Stimulated activated CD4-positive, alpha-beta T cell treated with anti-CD3 and anti-CD28 coated beads, Interleukin-15, amount 100 ng/mL, for 1 hour (primary cell): ENCODE measurements around the gene STN1.

Experiments
- DNase-seq, 2 donors: peaks; one replicate each; pipeline ENCODE4 v3.0.0-alpha.2; 2020; ENCODE audit warnings: low read depth in 1 of 2, low spot score in 1 of 2

The STN1 gene

GRCh38 chr10:103870516-103870915 lies 47.5 kb downstream of the STN1 start:
- no peak for DNase-seq

DNA sequence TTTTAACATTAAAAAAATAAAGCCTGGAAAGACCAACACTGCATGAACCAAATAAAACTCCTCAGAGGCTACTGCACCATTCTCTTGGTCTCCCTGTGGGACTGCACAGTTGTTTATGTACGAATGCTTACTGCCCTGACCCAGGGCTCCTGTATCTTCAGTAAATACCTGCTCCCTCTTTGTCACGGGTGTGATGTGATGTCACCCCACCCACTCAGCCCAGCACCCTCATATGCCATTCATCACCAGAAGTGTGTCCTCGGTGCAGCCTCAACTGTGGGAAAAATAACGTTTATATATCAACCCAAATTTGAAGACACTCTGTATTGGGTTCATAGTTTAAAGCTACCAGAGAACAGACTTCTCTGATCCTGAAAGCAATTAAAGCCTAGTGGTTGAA lies 48.6 kb downstream of the STN1 start:
- DNase-seq, result no peak

- DNase-seq, result no peak
These were observed 49.8 kb downstream of the STN1 start for GRCh38 chr10:103868200-103868599.

DNA sequence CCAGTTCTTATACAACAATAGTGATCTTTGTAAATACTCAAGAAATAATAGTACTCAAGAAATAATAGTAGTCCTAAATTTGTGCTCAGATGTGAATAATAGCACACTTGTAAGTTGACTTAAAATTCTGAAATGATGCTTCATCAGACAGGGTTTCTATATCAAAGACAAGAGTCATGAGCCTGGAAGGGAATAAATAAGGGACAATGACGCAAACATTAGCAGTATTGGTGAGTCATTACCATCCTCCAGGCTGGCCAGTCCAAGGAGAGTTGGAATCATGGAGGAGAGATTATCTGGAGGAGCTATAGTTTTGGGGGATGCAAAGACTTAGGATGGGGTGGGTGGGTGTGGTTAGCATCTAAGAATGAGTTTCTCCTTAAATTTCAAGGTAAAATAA lies 56.5 kb downstream of the STN1 start:
- DNase-seq, result no peak

GRCh38 chr10:103859161-103860086 lies 58.6 kb downstream of the STN1 start:
- DNase-seq, result no peak

DNA sequence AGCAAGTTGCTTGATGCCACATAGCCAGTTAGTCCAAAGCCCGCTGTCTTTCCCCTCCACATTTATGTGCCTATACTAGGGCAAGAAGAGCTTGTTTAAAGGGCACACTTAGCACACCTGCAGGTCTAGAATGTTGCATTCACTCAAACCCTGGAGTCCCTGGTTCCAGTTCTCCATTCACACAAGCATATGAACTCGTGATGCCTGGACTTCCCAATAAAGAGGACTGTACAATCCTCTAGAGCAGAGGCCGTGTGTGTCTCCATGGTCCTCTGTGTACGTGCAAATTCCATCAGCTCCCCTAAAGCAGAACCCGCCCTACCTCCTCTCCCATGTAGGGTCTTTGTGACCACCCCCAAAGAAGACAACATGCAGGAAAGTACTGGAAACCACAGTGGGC lies 59.6 kb downstream of the STN1 start:
- no peak for DNase-seq

DNA sequence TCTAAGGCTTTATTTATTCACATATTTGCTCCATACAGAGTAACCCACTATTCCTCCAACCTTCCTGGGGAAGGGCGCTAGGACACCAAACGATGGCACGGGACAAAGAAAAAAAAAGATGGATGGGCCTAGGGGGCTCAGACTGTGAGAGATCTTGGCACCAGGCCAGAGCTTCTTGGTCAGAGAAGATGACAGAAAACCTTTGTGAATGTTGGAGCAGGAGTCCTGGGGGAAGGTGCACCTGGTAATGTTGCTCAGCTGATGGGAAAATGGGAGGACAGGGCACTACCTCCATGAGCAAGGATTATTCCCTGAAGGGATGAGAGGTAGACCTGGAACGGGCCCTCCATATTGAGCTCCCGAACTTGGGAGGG lies 61.2 kb downstream of the STN1 start:
- DNase-seq, result no peak

GRCh38 chr10:103855852-103856796 lies 61.9 kb downstream of the STN1 start:
- DNase-seq, result no peak

DNA sequence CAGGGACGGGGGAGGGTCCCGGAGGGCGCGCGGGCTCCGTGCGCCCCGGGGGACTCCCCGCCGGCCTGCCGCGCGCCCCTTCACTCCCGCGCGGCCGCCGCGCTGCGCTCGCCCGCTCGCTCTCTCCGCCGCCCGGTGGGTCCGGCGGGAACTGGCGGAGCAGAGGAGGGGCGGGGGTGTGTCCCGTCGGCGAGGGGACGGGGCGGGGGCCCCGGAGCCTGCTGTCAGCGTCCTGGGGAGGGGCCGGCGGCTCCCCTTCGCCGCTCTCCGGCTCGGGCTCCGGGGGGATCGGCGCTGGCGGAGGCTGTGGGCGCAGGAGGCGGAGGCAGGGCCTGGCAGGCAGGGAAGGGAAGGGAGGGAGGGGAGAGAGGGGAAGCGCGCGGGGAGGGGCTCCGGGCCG lies 62.6 kb downstream of the STN1 start, which contains the start of gene SH3PXD2A:
Gene SH3PXD2A (minus strand): TSS at position 153 of the 400 bp plus-strand sequence. CDS start 310 bp downstream, outside the sequence.
- no peak for DNase-seq

DNA sequence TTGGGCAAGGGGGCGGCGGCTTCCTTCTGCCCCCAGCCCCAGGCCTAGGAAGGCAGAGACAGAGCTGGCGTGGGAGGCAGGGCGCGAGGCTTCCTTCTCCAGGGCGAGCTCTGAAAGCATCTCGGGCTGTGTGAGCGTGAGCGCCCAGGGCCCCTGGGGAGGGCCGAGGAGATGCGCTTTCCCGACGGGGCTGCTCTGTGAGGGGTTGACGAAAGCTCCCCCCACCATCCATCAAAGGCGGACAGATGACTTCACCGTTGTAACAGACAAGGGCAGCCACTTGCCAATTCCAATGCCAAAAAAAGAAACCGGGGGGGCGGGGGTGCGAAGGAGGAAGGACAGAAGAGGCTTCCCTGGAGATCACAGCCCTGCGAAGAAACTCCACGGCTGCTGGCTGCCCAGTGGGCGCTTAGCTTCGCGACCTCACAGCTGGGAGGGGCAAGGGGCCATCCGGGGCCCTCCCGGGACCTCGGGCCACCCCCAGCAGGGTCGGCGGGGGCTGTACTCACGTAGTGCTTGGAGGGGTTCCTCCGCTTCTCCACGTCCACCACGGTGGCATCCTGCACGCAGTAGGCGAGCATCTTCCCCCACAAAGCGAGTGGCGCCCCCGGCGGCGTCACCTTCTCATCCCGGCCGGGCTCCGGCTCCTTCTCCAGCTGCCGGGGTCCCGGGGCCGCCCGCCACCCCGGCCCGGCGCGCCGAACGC lies 63.1 kb downstream of the STN1 start:
- DNase-seq, result no peak

- no peak for DNase-seq
These were observed 63.7 kb downstream of the STN1 start for GRCh38 chr10:103854265-103854685.

GRCh38 chr10:103853428-103854264 lies 64.3 kb downstream of the STN1 start:
- DNase-seq, result no peak

DNA sequence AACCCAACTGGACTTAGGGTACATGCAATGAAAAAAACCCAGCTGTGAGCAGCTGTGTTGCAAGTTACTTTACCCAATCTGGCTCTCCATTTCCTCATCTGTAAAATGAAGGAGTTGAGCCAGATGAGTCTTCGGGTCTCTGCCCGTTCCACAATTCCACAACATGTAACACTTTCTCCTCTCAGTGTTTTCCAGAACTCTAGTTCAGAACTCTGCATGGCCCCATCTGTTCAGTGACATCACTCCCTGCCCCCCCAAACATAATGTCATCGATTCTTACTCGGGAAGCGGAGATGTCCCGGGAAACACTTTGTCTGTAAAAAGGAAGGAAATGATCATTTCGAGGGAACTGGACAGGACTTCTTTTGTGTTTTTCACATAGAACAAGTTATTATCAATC lies 65.1 kb downstream of the STN1 start:
- DNase-seq, result no peak

DNA sequence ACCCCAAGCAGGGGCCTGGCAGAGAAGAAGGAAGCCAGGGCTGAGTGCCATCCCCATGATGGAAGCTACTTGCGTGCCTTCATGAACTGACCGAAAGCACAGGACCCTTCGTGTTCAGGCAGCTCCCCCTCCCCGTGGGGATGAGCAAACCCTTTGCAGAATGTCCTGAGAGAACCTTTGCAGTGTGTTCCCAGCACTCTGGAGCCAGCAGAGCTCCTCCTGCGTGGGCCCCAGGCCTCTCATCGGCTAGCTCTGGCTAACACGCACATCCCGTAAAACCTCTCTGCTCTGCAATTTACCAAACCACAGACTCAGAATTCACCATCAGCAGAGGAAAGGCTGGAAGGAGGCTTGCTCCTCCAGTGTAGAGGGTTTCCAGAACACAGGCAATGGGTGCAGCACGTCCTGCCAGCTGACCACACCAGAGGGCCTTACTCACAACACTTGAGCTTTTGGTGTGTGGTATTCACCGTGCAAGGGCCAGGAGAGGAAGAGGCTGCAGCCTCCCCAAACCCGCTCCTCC lies 65.7 kb downstream of the STN1 start:
- DNase-seq, result no peak

DNA sequence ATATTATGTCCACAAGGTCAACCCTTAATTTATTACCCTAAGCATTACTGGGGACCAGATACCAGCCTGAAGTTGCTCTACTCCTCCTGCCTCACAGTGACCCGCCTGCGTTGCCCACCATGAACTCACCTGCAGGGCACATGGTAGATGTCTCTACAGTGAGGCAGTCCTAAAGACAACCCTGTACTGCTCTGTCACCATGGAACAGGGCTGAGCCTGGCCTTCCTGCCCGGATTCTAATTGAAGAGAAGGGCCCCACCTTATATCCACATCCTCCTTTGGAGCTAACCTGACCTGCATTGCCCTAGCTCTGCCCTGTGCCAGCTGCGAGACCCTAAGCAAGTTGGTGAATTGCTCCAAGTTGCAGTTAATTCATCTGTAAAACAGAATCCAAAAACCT lies 66.7 kb downstream of the STN1 start:
- DNase-seq, result no peak

GRCh38 chr10:103850572-103850895 lies 67.5 kb downstream of the STN1 start:
- no peak for DNase-seq

GRCh38 chr10:103849880-103850571 lies 68.0 kb downstream of the STN1 start:
- no peak for DNase-seq

- DNase-seq, result no peak
These were observed 68.6 kb downstream of the STN1 start for GRCh38 chr10:103849212-103849877.

DNA sequence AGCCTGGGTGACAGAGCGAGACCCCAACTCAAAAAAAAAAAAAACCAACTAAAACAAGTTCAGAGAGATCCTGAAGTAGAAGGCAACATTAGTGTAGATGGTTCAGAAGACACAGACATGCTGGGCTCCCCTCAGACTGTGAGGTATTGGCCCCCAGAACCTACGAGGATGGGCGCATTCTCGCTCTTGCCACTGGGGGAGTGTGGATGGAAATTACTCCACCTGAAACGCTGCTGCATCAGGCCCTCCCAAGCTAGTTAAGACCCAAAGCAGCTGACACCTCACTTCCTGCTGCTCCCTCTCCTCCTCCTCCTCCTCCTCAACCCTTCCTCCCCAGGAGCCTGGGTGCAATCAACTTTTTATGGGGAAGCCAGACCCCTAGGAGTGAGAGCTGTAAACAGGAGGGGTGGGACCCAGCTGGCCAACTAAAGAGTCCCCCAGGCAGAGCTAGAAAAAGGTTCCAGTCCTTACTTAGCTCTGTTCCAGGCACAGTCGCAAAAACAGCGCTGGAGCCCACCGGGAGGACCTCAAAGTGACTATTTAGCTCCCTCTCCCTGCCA lies 70.0 kb downstream of the STN1 start:
- no peak for DNase-seq
